ENCODE data around the gene ACTN4.

ACTN4 gene

DNA sequence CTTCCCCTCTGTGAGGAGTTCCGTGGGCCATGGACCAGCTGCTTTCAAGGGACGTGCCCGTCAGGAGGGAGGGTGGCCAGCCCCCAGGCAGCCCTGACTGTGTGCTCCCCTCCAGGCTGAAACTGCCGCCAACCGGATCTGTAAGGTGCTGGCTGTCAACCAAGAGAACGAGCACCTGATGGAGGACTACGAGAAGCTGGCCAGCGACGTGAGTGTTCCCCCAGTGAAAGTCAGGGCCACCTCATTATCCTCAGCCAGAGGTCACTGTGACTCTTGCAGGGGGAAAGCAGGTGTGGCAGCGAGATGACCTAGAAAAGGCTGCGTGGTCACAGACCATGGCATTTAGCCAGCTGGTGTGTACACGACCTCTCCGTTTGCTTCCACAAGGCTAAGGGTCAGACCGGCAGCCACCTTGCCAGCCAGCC lies 66.9 kb downstream of the ACTN4 start:
- no peaks in the 10 kb centered on the region for H3K27me3 ChIP-seq
- H3K27ac ChIP-seq = no peak overlapping the region
- H3K4me3 ChIP-seq (ENCODE audit: low read depth in 1 of 2, low read length in 1 of 2) = no peak overlapping the region
- TF ChIP-seq CTCF (IDR thresholded peaks at IDR 0.05) = no peak
- peaks cover 100% of the 10 kb centered on the region for H3K36me3 ChIP-seq
- no peaks in the 10 kb centered on the region for H3K9me3 ChIP-seq
- H3K4me1 ChIP-seq (ENCODE audit: control insufficient read depth in 1 of 2, insufficient read depth in 1 of 2, low read depth in 1 of 2, low read length in 1 of 2) = no peaks in the 10 kb centered on the region

DNA sequence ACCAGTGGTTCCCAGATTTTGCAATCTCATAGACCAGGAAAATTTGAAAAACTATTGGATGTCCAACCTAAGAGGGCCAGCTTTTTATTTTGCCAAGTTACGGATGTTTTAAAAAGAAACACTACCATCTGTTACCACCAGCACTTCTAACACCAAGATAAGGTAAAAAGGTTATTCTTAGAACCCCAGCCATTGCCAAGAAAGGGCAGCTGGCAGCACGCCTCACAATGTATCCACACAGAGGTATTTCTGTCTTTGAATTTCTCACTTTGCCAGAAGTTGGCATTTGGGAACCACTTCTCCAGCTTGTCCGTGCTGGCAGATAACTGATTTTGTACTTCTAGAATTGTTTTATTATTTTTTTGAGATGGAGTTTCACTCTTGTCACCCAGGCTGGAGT lies 68.1 kb downstream of the ACTN4 start:
- Histone ChIP-seq H3K27me3 (no peaks in the 10 kb centered on the region), H3K27ac (no peak overlapping the region), H3K36me3 (peaks cover 100% of the 10 kb centered on the region), H3K4me3 (ENCODE audit: low read depth in 1 of 2, low read length in 1 of 2) (no peak overlapping the region), H3K9me3 (no peaks in the 10 kb centered on the region), H3K4me1 (ENCODE audit: control insufficient read depth in 1 of 2, insufficient read depth in 1 of 2, low read depth in 1 of 2, low read length in 1 of 2) (no peaks in the 10 kb centered on the region)
- no peak for TF ChIP-seq CTCF (IDR thresholded peaks at IDR 0.05)

- Histone ChIP-seq H3K4me1 (ENCODE audit: control insufficient read depth in 1 of 2, insufficient read depth in 1 of 2, low read depth in 1 of 2, low read length in 1 of 2) (no peaks in the 10 kb centered on the region), H3K9me3 (no peaks in the 10 kb centered on the region), H3K36me3 (peaks cover 100% of the 10 kb centered on the region), H3K27ac (no peak overlapping the region), H3K27me3 (no peaks in the 10 kb centered on the region), H3K4me3 (ENCODE audit: low read depth in 1 of 2, low read length in 1 of 2) (no peak overlapping the region)
- TF ChIP-seq CTCF (IDR thresholded peaks at IDR 0.05) = no peak
Measured at GRCh38 chr19:38717051-38717450, 69.6 kb downstream of the ACTN4 start.

DNA sequence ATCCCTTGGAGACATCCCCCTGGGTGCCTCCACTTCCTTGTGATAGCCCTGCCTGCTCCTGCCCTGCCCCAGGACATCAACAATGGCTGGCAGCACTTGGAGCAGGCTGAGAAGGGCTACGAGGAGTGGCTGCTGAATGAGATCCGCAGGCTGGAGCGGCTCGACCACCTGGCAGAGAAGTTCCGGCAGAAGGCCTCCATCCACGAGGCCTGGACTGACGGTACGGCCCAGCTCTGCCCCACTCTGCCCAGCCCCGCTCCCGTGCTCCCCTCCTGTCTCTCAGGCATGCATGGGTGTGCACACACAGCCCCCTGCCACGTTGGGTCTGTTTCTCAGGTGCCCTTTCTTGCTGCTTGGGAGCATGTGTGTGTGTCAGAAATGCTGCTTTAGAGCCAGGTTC lies 70.4 kb downstream of the ACTN4 start:
- no peak overlapping the region for H3K27ac ChIP-seq
- peaks cover 100% of the 10 kb centered on the region for H3K36me3 ChIP-seq

GRCh38 chr19:38718747-38719543 lies 71.5 kb downstream of the ACTN4 start:
- no peak for TF ChIP-seq CTCF (IDR thresholded peaks at IDR 0.05)
- Histone ChIP-seq H3K4me3 (ENCODE audit: low read depth in 1 of 2, low read length in 1 of 2) (no peak overlapping the region), H3K9me3 (no peaks in the 10 kb centered on the region), H3K36me3 (peaks cover 100% of the 10 kb centered on the region), H3K27me3 (no peaks in the 10 kb centered on the region), H3K4me1 (ENCODE audit: control insufficient read depth in 1 of 2, insufficient read depth in 1 of 2, low read depth in 1 of 2, low read length in 1 of 2) (no peaks in the 10 kb centered on the region), H3K27ac (no peak overlapping the region)

More for the DNA sequence above, 70.4 kb downstream of the ACTN4 start:
- Histone ChIP-seq H3K4me3 (ENCODE audit: low read depth in 1 of 2, low read length in 1 of 2) (no peak overlapping the region), H3K27me3 (no peaks in the 10 kb centered on the region), H3K9me3 (no peaks in the 10 kb centered on the region), H3K4me1 (ENCODE audit: control insufficient read depth in 1 of 2, insufficient read depth in 1 of 2, low read depth in 1 of 2, low read length in 1 of 2) (no peaks in the 10 kb centered on the region)
- TF ChIP-seq CTCF (IDR thresholded peaks at IDR 0.05) = no peak
